Activated CD4-positive, alpha-beta T cell treated with anti-CD3 and anti-CD28 coated beads, Interleukin-2, Interleukin-6, amounts not matched to agents 100 ng/mL and 50 ng/mL, durations not matched to agents 16 hours and 8 hours (primary cell): ENCODE data around the gene BLOC1S6.

ENCODE experiments used
- DNase-seq: peaks from one replicate; pipeline ENCODE4 v3.0.0-alpha.2; 2020

Gene BLOC1S6

DNA sequence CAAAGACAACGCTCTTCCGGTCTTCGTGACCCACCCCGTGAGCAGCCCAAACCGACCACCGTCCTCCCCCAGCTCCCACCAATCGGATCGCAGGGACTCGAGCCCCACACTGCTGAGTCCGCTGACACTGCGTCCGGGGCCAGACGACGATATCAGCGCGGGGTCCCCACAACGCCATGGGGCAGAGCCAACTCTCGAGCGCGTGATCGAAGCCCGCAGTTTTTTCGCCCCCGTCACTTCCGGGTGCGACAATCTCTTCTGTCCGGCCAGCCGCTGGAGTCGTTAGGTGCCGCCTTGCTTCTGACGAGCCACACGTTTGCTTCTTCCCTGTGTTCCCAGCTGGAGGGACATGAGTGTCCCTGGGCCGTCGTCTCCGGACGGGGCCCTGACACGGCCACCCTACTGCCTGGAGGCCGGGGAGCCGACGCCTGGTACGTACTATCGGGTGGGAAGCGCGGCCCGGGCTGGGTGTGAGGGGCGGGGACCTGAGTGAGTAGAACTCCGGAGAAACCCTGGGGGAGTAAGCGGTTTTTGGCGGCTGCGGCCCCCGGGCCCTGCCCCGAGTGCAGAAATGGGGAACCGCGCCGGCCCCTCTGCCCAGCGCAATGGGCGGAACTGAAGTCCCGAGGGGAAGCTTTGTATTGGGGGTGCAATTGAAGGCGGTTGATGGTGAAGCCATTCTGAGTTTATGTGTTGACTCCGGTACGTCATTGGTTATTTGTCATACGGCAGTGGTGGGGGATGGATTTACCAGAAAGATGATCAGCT lies at the start of gene BLOC1S6:
BLOC1S6 (plus strand) TSS at position 285 of the 768 bp plus-strand sequence; CDS start at position 350, 65 bp downstream.
- peak; percentile 91 for DNase-seq

- DNase-seq = no peak
Observed at GRCh38 chr15:45539680-45540079, 47.5 kb upstream of the BLOC1S6 start.

DNA sequence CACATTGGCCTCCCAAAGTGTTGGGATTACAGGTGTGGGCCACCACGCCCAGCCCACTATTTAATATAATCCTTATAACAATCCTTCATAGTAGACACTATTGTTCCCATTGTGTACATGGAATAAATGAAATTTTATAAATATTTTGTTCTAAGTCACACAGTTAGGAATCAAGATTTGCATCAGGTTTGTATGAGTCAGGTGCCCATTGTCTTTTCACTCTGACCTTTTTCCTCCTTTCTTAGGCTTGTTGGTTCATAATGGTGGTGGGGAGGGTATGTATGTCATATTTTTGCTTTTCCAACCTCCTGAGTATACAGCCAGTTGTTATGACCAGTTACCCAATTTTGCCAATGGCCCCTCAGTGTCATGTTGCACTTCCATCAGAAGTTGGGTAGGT lies 46.6 kb upstream of the BLOC1S6 start:
- DNase-seq = no peak

DNA sequence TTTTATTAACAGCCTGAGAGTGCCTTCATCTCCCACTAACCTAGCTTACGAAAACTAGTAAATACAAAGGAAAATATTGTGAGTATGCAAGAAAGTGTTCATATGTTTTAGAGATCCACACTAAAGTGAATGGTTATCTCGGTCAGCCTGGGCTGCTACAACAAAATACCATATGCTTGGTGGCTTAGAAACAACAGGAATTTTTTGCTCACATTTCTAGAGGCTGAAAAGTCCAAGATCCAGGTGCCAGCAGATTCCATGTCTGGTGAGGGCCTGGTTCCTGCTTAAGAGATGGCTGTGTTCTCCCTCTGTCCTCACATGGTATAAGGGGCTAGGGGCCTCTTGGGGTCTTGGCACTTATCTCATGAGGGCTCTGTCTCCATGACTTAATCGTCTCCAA lies 44.1 kb upstream of the BLOC1S6 start:
- DNase-seq = no peak

DNA sequence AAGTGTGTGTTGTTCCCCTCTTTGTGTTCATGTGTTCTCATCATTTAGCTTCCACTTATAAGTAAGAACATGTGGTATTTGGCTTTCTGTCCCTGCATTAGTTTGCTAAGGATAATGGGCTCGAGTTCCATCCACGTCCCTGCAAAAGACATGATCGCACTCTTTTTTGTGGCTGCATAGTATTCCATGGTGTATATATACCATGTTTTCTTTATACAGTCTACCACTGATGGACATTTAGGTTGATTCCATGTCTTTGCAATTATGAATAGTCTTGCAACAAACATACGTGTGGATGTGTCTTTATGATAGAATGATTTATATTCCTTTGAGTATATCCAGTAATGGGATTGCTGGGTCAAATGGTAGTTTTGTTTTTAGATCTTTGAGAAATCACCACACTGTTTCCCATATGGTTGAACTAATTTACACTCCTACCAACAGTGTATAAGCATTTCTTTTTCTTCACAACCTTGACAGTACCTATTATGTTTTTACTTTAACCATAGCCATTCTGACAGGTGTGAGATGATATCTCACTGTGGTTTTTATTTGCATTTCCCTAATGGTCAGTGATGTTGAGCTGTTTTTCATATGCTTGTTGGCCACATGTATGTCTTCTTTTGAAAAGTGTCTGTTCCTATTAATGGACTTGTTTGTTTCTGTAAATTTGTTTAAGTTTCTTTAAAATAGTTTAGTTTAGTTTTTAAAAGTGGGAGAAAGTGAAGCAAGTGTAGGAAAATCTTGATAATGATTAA lies 42.7 kb upstream of the BLOC1S6 start:
- DNase-seq = no peak

DNA sequence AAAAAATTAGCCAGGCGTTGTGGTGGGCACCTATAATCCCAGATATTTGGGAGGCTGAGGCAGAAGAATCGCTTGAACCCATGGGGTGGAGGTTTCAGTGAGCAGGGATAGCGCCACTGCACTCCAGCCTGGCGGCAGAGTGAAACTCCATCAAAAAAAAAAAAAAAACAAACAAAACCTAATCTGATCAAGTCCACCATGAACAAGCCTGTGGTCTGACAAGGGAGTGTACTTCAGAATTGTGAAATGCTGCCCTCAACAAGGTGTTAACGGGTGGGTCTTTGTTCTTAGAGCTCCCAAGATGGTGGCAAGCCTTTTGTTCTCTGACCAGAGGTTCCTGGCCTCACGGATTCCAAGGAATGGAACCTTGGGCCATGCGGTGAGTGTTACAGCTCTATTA lies 40.4 kb upstream of the BLOC1S6 start:
- DNase-seq = no peak

DNA sequence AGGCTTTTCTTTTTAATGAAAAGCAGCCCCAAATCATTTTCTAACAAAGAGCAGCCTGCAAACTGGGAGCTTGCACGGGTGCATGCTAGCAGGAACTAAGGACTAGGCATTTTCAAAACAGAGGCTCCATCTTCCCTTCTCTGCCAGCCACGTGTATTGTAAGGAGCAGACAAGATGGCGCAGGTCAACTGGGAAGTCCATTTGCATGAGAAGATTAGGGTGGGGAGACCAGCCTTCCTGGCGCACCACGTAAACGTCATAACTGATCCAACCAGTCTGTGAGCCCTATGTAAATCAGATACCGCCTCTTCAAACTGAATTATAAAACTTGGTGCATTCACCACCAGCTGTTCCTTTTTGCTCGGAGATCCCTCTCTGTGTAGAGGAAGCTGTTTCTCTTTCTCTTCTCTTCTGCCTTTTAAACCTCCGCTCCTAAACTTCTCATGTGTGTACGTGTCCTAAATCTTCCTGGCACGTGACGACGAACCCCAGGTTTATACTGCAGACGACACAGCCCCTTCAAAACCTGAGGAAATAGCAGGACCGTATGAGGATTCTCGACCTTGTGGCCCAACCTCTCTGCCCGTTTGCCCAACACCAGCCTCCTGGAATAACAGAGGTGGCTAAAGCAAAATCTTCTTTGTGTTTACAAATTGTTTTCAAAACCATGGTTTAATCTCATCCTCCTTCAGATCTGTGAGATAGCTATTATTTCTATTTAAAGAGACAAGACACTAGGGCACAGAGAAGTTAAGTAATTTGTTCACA lies 38.2 kb upstream of the BLOC1S6 start:
- DNase-seq = no peak

- DNase-seq = no peak
Observed at GRCh38 chr15:45549541-45550220, 37.5 kb upstream of the BLOC1S6 start.

GRCh38 chr15:45550436-45550835 lies 36.7 kb upstream of the BLOC1S6 start:
- no peak for DNase-seq

GRCh38 chr15:45551676-45552075 lies 35.5 kb upstream of the BLOC1S6 start:
- no peak for DNase-seq

GRCh38 chr15:45555934-45556608 lies 31.1 kb upstream of the BLOC1S6 start:
- DNase-seq = no peak

DNA sequence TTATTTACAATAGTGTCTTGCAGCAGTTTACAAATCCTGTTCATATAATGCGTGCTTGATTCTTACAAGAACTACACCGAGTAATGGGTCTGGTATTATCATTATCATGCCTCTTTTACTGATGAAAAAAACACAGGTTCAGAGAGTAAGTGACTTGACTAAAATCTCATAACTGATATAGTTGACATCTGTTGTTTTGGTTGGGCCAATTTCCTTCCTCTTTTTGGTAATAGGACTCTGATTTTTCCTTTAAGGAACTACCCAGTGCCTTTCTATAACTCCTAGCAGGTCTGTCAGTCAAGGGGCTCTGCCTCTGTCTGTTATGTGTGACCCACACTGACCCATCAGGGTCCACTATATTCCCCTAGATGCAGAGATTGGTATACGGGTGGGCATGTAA lies 14.6 kb upstream of the BLOC1S6 start:
- no peak for DNase-seq

DNA sequence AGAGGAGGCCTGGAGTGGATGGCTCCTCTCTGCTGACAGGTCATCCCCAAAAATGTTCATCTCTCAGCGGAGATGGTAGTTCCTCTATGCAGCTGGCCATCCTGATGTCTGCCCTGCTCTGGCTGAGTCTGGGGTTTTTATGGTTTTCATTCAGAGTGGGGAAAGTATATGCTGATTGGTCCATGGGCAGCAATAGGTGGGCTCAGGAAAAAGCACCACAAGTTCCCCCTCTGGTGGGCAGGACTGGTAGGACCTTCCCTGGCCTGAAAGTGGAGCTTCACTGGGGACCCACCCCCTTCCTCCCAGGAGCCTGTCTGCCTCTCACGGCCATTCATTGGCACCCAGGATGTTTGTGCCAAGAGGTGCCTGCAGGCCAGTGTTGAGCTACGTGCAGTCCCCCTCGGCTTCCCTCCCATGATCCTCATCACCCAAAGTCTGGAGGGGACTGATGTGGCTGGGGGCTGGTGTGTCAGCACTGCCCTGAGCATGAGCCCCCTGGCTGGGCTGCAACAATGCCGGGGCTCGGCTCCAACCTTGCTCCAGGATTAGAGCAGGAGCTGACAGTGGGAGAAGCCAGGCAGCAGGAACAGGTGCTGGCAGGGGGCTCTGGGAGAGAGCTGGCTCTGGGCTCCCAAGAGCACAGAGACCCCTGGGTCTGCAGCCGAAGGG lies 13.1 kb upstream of the BLOC1S6 start:
- peak; percentile 13 for DNase-seq

- no peak for DNase-seq
Observed at GRCh38 chr15:45581919-45582318, 5.3 kb upstream of the BLOC1S6 start.

DNA sequence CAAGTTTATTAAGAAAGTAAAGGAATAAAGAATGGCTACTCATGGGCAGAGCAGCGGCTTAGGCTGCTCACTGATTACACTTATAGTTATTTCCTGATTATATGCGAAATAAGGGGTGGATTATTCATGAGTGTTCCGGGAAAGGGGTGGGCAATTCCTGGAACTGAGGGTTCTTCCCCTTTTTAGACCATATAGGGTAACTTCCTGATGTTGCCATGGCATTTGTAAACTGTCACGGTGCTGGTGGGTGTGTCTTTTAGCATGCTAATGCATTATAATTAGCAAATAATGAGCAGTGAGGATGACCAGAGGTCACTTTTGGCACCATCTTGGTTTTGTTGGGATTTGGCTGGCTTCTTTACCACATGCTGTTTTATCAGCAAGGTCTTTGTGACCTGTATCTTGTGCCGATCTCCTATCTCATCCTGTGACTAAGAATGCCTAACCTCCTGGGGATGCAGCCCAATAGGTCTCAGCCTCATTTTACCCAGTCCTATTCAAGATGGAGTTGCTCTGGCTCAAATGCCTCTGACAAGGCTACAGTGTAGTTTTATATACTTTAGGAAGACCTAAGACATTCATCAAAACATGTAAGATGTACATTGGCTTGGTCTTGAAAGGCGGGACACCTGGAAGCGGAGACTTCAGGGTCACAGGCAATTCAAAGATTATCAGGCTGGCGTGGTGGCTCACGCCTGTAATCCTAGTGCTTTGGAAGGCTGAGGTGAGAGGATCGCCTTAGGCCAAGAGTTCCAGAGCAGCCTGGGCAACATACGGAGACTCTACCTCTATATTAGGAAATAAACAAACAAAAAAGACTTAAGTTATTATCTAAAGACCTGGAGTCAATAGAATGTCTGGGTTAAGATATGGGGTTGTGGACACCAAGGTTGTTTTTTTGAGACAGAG lies 3.2 kb upstream of the BLOC1S6 start:
- peak; percentile 9 for DNase-seq

- no peak for DNase-seq
Observed at GRCh38 chr15:45585069-45585791, 1.9 kb upstream of the BLOC1S6 start.

- DNase-seq = no peak
Observed at GRCh38 chr15:45586125-45586524, 1.1 kb upstream of the BLOC1S6 start.

- DNase-seq = no peak
Observed at GRCh38 chr15:45586601-45587094, 531 bp upstream of the BLOC1S6 start.

- no peak for DNase-seq
Observed at GRCh38 chr15:45587863-45588170, 638 bp downstream of the BLOC1S6 start.
